ENCODE data around the gene HSD11B1L.

- no peak for TF ChIP-seq YY1 (IDR thresholded peaks at IDR 0.05; ENCODE audit: insufficient read depth, insufficient read length)
- no peak for TF ChIP-seq ZNF274 (IDR thresholded peaks at IDR 0.05; ENCODE audit: low read depth, low read length)
- no peak for TF ChIP-seq SUZ12 (IDR thresholded peaks at IDR 0.05; ENCODE audit: extremely low read depth, insufficient read depth, insufficient read length)
These were observed 42.9 kb upstream of the HSD11B1L start for GRCh38 chr19:5637971-5638370.

All from NT2/D1 (cell line).